Measurements from ENCODE around the gene XPNPEP3.

Gene XPNPEP3

GRCh38 chr22:40966726-40967085 lies 109.8 kb downstream of the XPNPEP3 start:
- no peak for TF ChIP-seq CTCF (conservative IDR thresholded peaks at IDR 0.05; ENCODE audit: control insufficient read depth, insufficient read depth, low read depth, low read length)
- no peak overlapping the region for H3K4me3 ChIP-seq (ENCODE audit: control insufficient read depth, low read depth, low read length)
- DNase-seq (ENCODE audit: low read depth), result no peak

GRCh38 chr22:40967111-40967760 lies 110.3 kb downstream of the XPNPEP3 start:
- H3K4me3 ChIP-seq (ENCODE audit: control insufficient read depth, low read depth, low read length), result no peak overlapping the region
- no peak for DNase-seq (ENCODE audit: low read depth)
- no peak for TF ChIP-seq CTCF (conservative IDR thresholded peaks at IDR 0.05; ENCODE audit: control insufficient read depth, insufficient read depth, low read depth, low read length)

GRCh38 chr22:40972587-40972986 lies 115.6 kb downstream of the XPNPEP3 start:
- DNase-seq (ENCODE audit: low read depth), result no peak
- TF ChIP-seq CTCF (conservative IDR thresholded peaks at IDR 0.05; ENCODE audit: control insufficient read depth, insufficient read depth, low read depth, low read length), result no peak

GRCh38 chr22:40973144-40973543 lies 116.2 kb downstream of the XPNPEP3 start:
- no peak for TF ChIP-seq CTCF (conservative IDR thresholded peaks at IDR 0.05; ENCODE audit: control insufficient read depth, insufficient read depth, low read depth, low read length)
- H3K4me3 ChIP-seq (ENCODE audit: control insufficient read depth, low read depth, low read length), result no peak overlapping the region
- no peak for DNase-seq (ENCODE audit: low read depth)

More at GRCh38 chr22:40972587-40972986, 115.6 kb downstream of the XPNPEP3 start:
- H3K4me3 ChIP-seq (ENCODE audit: control insufficient read depth, low read depth, low read length), result no peak overlapping the region

- peak; percentile 28 for DNase-seq (ENCODE audit: low read depth)
- TF ChIP-seq CTCF (conservative IDR thresholded peaks at IDR 0.05; ENCODE audit: control insufficient read depth, insufficient read depth, low read depth, low read length), result no peak
Measured at GRCh38 chr22:40975366-40975765, 118.4 kb downstream of the XPNPEP3 start.

GRCh38 chr22:40976866-40977700 lies 120.1 kb downstream of the XPNPEP3 start:
- H3K4me3 ChIP-seq (ENCODE audit: control insufficient read depth, low read depth, low read length), result no peak overlapping the region
- no peak for TF ChIP-seq CTCF (conservative IDR thresholded peaks at IDR 0.05; ENCODE audit: control insufficient read depth, insufficient read depth, low read depth, low read length)
- DNase-seq (ENCODE audit: low read depth), result no peak

More at GRCh38 chr22:40975366-40975765, 118.4 kb downstream of the XPNPEP3 start:
- no peak overlapping the region for H3K4me3 ChIP-seq (ENCODE audit: control insufficient read depth, low read depth, low read length)
